Measurements from ENCODE around the gene DYNLT2. TPM values are rescaled to one million over a fixed set of nuclear protein-coding genes. Genes with fewer than 3 reads are reported as not detected.

Gene DYNLT2
- total and polyA plus RNA-seq, 2 of the 13 experiments (the other 11 are each of a cell fraction or from before 2014, with no cell fraction given): 2.1 to 4.3 TPM

DNA sequence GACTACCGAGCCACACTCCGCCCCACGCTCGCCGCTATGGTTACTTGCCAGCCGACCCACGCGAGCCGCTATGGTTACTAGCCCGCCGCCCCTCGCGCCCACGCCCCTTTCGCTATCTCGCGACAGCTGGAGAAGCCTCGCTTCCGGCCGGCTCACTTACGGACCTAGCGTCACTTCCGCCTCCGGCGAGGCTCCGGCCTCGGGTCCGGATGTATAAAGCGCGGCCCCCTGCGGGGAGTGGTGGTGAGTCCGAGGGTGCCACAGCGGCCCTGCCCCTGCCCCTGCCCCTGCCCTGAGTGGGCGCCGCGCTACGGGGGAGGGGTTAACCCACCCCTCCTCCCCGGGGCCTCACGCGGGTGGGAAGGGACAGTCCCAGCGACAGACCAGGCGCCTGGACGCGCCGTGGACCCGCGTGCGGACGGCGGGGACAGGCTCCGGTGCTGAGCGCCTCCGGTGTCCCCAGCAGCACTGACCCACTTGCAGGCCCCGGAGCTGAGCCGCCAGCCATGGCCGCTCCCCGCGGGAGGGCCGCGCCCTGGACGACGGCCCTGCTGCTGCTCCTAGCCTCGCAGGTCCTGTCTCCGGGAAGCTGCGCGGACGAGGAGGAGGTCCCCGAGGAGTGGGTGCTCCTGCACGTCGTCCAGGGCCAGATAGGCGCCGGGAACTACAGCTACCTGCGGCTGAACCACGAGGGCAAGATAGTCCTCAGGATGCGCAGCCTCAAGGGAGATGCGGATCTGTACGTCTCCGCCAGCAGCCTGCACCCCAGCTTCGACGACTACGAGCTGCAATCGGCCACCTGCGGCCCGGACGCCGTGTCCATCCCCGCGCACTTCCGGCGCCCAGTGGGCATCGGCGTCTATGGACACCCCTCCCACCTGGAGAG, 49.2 kb downstream of the DYNLT2 start, which contains the start of the genes C6orf120 and WDR27:
C6orf120 (plus strand) TSS at position 173 of the 886 bp plus-strand sequence; CDS start at position 507, 334 bp downstream.
WDR27 (minus strand) TSS at position 76 of the 886 bp plus-strand sequence. CDS start 13,024 bp downstream, outside the sequence.
- no TSS peak for BruUV-seq (replicated peaks)
- H3K4me3 ChIP-seq (replicated peaks in 1 of 3; ENCODE audit: insufficient read depth in 1 of 3, low read depth in 2 of 3, low read length in 3 of 3): peak within 1 kb of the TSS; percentile 82 to 98 (median 87)
- intact Hi-C loops (cut with micrococcal nuclease; ENCODE audit: unreplicated experiment) (loop anchor here (1.0 to 10.0 kb wide), 5 partner anchors 19 to 850 kb away; partner anchors contain the start of genes DYNLT2, ERMARD, FAM120B and PSMB1), in situ Hi-C loops (cut with HindIII; ENCODE audit: extremely low pct_ligation_motif_present, low pct_unique_long_range_greater_than_20kb) (no loop called here)
- H3K36me3 ChIP-seq (replicated peaks in 1 of 2; ENCODE audit: control insufficient read depth in 1 of 2, insufficient read depth in 2 of 2, low read length in 2 of 2): peaks cover 1 to 12% of the 10 kb centered on the region in 2 experiments; a peak in 3 of 5 replicates
- peaks cover 45% of the 10 kb centered on the region for H3K4me1 ChIP-seq (ENCODE audit: insufficient read depth, low read length)
- ATAC-seq: peak; percentile 95
- peaks cover 57% of the 10 kb centered on the region for H3K79me2 ChIP-seq (ENCODE audit: insufficient read depth, low read length)
- H3K27ac ChIP-seq (ENCODE audit: extremely low read length, insufficient read depth, low read length): peak within 1 kb of the TSS; percentile 93
- peak within 1 kb of the TSS; percentile 99 for H3K9ac ChIP-seq (ENCODE audit: insufficient read depth, low read depth, low read length)
- no peaks in the 10 kb centered on the region for H3K9me3 ChIP-seq (ENCODE audit: low read length)
- DNase-seq (ENCODE audit: low spot score): peak; percentile 96
- ChIA-PET POLR2A (interaction anchor here (0.7 to 7.6 kb wide), 16 partner anchors 8 to 851 kb away, joined by 3 to 81 read pairs (median 8); partner anchors contain the start of genes DYNLT2, ERMARD, PHF10 and PSMB1), CTCF (ENCODE audit: low intra/inter-chr PET ratio, low total read pairs) (no interaction called here)
- WGBS (ENCODE audit: low lambda C conversion rate): under 1% methylated on average over 33 of the region's 92 CpGs
- H3K4me2 ChIP-seq (ENCODE audit: low read depth, low read length): peak within 1 kb of the TSS; percentile 85
- no peak within 1 kb of the TSS for H2AFZ ChIP-seq (ENCODE audit: low read length)
- H4K20me1 ChIP-seq (ENCODE audit: insufficient read depth, low read length): peaks cover 24% of the 10 kb centered on the region
- peak; percentile 64 for FAIRE-seq
- no peaks in the 10 kb centered on the region; a peak in 1 of 5 replicates for H3K27me3 ChIP-seq (ENCODE audit: control insufficient read depth in 1 of 2, insufficient read depth in 2 of 2, low read length in 2 of 2)
- TF ChIP-seq, protein P1, sequence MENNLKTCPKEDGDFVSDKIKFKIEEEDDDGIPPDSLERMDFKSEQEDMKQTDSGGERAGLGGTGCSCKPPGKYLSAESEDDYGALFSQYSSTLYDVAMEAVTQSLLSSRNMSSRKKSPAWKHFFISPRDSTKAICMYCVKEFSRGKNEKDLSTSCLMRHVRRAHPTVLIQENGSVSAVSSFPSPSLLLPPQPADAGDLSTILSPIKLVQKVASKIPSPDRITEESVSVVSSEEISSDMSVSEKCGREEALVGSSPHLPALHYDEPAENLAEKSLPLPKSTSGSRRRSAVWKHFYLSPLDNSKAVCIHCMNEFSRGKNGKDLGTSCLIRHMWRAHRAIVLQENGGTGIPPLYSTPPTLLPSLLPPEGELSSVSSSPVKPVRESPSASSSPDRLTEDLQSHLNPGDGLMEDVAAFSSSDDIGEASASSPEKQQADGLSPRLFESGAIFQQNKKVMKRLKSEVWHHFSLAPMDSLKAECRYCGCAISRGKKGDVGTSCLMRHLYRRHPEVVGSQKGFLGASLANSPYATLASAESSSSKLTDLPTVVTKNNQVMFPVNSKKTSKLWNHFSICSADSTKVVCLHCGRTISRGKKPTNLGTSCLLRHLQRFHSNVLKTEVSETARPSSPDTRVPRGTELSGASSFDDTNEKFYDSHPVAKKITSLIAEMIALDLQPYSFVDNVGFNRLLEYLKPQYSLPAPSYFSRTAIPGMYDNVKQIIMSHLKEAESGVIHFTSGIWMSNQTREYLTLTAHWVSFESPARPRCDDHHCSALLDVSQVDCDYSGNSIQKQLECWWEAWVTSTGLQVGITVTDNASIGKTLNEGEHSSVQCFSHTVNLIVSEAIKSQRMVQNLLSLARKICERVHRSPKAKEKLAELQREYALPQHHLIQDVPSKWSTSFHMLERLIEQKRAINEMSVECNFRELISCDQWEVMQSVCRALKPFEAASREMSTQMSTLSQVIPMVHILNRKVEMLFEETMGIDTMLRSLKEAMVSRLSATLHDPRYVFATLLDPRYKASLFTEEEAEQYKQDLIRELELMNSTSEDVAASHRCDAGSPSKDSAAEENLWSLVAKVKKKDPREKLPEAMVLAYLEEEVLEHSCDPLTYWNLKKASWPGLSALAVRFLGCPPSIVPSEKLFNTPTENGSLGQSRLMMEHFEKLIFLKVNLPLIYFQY (CRISPR knock-in tag; IDR thresholded peaks at IDR 0.05; ENCODE audit: borderline replicate concordance): no peak; the same call in 1 of the 2 replicates
- TF ChIP-seq, protein P2, sequence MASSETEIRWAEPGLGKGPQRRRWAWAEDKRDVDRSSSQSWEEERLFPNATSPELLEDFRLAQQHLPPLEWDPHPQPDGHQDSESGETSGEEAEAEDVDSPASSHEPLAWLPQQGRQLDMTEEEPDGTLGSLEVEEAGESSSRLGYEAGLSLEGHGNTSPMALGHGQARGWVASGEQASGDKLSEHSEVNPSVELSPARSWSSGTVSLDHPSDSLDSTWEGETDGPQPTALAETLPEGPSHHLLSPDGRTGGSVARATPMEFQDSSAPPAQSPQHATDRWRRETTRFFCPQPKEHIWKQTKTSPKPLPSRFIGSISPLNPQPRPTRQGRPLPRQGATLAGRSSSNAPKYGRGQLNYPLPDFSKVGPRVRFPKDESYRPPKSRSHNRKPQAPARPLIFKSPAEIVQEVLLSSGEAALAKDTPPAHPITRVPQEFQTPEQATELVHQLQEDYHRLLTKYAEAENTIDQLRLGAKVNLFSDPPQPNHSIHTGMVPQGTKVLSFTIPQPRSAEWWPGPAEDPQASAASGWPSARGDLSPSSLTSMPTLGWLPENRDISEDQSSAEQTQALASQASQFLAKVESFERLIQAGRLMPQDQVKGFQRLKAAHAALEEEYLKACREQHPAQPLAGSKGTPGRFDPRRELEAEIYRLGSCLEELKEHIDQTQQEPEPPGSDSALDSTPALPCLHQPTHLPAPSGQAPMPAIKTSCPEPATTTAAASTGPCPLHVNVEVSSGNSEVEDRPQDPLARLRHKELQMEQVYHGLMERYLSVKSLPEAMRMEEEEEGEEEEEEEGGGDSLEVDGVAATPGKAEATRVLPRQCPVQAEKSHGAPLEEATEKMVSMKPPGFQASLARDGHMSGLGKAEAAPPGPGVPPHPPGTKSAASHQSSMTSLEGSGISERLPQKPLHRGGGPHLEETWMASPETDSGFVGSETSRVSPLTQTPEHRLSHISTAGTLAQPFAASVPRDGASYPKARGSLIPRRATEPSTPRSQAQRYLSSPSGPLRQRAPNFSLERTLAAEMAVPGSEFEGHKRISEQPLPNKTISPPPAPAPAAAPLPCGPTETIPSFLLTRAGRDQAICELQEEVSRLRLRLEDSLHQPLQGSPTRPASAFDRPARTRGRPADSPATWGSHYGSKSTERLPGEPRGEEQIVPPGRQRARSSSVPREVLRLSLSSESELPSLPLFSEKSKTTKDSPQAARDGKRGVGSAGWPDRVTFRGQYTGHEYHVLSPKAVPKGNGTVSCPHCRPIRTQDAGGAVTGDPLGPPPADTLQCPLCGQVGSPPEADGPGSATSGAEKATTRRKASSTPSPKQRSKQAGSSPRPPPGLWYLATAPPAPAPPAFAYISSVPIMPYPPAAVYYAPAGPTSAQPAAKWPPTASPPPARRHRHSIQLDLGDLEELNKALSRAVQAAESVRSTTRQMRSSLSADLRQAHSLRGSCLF (CRISPR knock-in tag; IDR thresholded peaks at IDR 0.05; ENCODE audit: borderline replicate concordance): no peak
- TF ChIP-seq NFRKB (IDR thresholded peaks at IDR 0.05) (no peak), RBFOX2 (IDR thresholded peaks at IDR 0.05; ENCODE audit: low read depth, low read length) (peak; percentile 99), MIER3 (CRISPR knock-in tag; IDR thresholded peaks at IDR 0.05; ENCODE audit: borderline replicate concordance) (no peak; the same call in 1 of the 2 replicates), DPF2 (CRISPR knock-in tag; IDR thresholded peaks at IDR 0.05; ENCODE audit: borderline replicate concordance, low read depth) (no peak), ARID2 (CRISPR knock-in tag; IDR thresholded peaks at IDR 0.05; ENCODE audit: borderline replicate concordance) (peak; percentile 93)
- TF ChIP-seq, protein P3, sequence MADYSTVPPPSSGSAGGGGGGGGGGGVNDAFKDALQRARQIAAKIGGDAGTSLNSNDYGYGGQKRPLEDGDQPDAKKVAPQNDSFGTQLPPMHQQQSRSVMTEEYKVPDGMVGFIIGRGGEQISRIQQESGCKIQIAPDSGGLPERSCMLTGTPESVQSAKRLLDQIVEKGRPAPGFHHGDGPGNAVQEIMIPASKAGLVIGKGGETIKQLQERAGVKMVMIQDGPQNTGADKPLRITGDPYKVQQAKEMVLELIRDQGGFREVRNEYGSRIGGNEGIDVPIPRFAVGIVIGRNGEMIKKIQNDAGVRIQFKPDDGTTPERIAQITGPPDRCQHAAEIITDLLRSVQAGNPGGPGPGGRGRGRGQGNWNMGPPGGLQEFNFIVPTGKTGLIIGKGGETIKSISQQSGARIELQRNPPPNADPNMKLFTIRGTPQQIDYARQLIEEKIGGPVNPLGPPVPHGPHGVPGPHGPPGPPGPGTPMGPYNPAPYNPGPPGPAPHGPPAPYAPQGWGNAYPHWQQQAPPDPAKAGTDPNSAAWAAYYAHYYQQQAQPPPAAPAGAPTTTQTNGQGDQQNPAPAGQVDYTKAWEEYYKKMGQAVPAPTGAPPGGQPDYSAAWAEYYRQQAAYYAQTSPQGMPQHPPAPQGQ (CRISPR knock-in tag; IDR thresholded peaks at IDR 0.05; ENCODE audit: borderline replicate concordance): 0 out of 2 replicates have a peak, but pooled peaks have one; percentile 76

Data from HepG2 (cell line).